ENCODE results near the gene ISL1.

The ISL1 gene

GRCh38 chr5:51384281-51384840 is 1.1 kb downstream of the ISL1 start:
- no peak overlapping the region for H3K4me3 ChIP-seq (ENCODE audit: low read length in 2 of 2)
- no peak overlapping the region for H2AK5ac ChIP-seq (ENCODE audit: low read depth, low read length)
- H4K8ac ChIP-seq (ENCODE audit: low read depth, low read length) = no peak overlapping the region
- H2BK15ac ChIP-seq (ENCODE audit: low read length) = no peak overlapping the region
- peak; percentile 6 for DNase-seq (ENCODE audit: low spot score)
- H2BK5ac ChIP-seq (ENCODE audit: low read length) = no peak overlapping the region
- H3K14ac ChIP-seq (ENCODE audit: low read length) = no peak overlapping the region
- no peak overlapping the region for H4K91ac ChIP-seq (ENCODE audit: low read depth, low read length, poor library complexity)
- no peak overlapping the region for H2BK12ac ChIP-seq (ENCODE audit: low read length)
- no peaks in the 10 kb centered on the region for H3K36me3 ChIP-seq (replicated peaks in 1 of 2; ENCODE audit: control insufficient read depth in 2 of 2, insufficient read depth in 2 of 2, low read length in 2 of 2)
- H2BK120ac ChIP-seq (ENCODE audit: low read depth, low read length) = no peak overlapping the region
- no peak overlapping the region for H3K4me2 ChIP-seq (ENCODE audit: insufficient read depth, low read length, poor library complexity, severe bottlenecking)
- peaks cover 21 to 98% (median 78%) of the 10 kb centered on the region in 3 experiments for H3K27me3 ChIP-seq (ENCODE audit: control insufficient read depth in 3 of 3, insufficient read depth in 3 of 3, low read depth in 1 of 3, low read length in 3 of 3)
- no peak overlapping the region for H3K27ac ChIP-seq (replicated peaks; ENCODE audit: low read length)
- H3K4me1 ChIP-seq (ENCODE audit: control insufficient read depth in 2 of 2, insufficient read depth in 1 of 2, low read depth in 1 of 2, low read length in 2 of 2) = peaks cover 3 to 6% of the 10 kb centered on the region in 2 donors
- H3K9ac ChIP-seq (ENCODE audit: low read depth, low read length, poor library complexity) = no peak overlapping the region
- no peak overlapping the region for H3K23ac ChIP-seq (ENCODE audit: low read depth, low read length, poor library complexity)
- no peak overlapping the region for H2AFZ ChIP-seq (ENCODE audit: low read length)
- no peak overlapping the region for H3K4ac ChIP-seq (ENCODE audit: low read length)
- H3K18ac ChIP-seq (ENCODE audit: low read length) = no peak overlapping the region
- H3K9me3 ChIP-seq (replicated peaks in 1 of 2; ENCODE audit: control insufficient read depth in 2 of 2, insufficient read depth in 1 of 2, low read depth in 1 of 2, low read length in 2 of 2) = peaks cover 0 to 4% of the 10 kb centered on the region in 2 donors
- no CpG with 5 or more reads among the region's 12 CpGs for WGBS, 2 donors (ENCODE audit: extremely low coverage in 2 of 2, insufficient read length in 2 of 2, insufficient replicate concordance in 1 of 2)
- H3K79me1 ChIP-seq (ENCODE audit: low read depth, low read length) = no peaks in the 10 kb centered on the region

- H2BK120ac ChIP-seq (ENCODE audit: low read depth, low read length) = no peak overlapping the region
- no peak for DNase-seq (ENCODE audit: low spot score)
- no peak overlapping the region for H3K9ac ChIP-seq (ENCODE audit: low read depth, low read length, poor library complexity)
- no CpG with 5 or more reads among the region's 5 CpGs for WGBS, 2 donors (ENCODE audit: extremely low coverage in 2 of 2, insufficient read length in 2 of 2, insufficient replicate concordance in 1 of 2)
- no peak overlapping the region for H2AFZ ChIP-seq (ENCODE audit: low read length)
- no peak overlapping the region for H2AK5ac ChIP-seq (ENCODE audit: low read depth, low read length)
- no peak overlapping the region for H3K27ac ChIP-seq (replicated peaks; ENCODE audit: low read length)
- H3K4me3 ChIP-seq (ENCODE audit: low read length in 2 of 2) = no peak overlapping the region
- H3K79me1 ChIP-seq (ENCODE audit: low read depth, low read length) = no peaks in the 10 kb centered on the region
- H3K36me3 ChIP-seq (replicated peaks in 1 of 2; ENCODE audit: control insufficient read depth in 2 of 2, insufficient read depth in 2 of 2, low read length in 2 of 2) = no peaks in the 10 kb centered on the region
- H3K18ac ChIP-seq (ENCODE audit: low read length) = no peak overlapping the region
- H4K8ac ChIP-seq (ENCODE audit: low read depth, low read length) = no peak overlapping the region
- no peak overlapping the region for H3K14ac ChIP-seq (ENCODE audit: low read length)
- no peak overlapping the region for H2BK15ac ChIP-seq (ENCODE audit: low read length)
- peaks cover 3 to 12% of the 10 kb centered on the region in 2 donors for H3K4me1 ChIP-seq (ENCODE audit: control insufficient read depth in 2 of 2, insufficient read depth in 1 of 2, low read depth in 1 of 2, low read length in 2 of 2)
- H3K23ac ChIP-seq (ENCODE audit: low read depth, low read length, poor library complexity) = no peak overlapping the region
- H3K9me3 ChIP-seq (replicated peaks in 1 of 2; ENCODE audit: control insufficient read depth in 2 of 2, insufficient read depth in 1 of 2, low read depth in 1 of 2, low read length in 2 of 2) = peaks cover 0 to 4% of the 10 kb centered on the region in 2 donors
- H3K4me2 ChIP-seq (ENCODE audit: insufficient read depth, low read length, poor library complexity, severe bottlenecking) = no peak overlapping the region
- no peak overlapping the region for H2BK12ac ChIP-seq (ENCODE audit: low read length)
- H3K4ac ChIP-seq (ENCODE audit: low read length) = no peak overlapping the region
- no peak overlapping the region for H2BK5ac ChIP-seq (ENCODE audit: low read length)
- peaks cover 28 to 98% (median 82%) of the 10 kb centered on the region in 3 experiments for H3K27me3 ChIP-seq (ENCODE audit: control insufficient read depth in 3 of 3, insufficient read depth in 3 of 3, low read depth in 1 of 3, low read length in 3 of 3)
- no peak overlapping the region for H4K91ac ChIP-seq (ENCODE audit: low read depth, low read length, poor library complexity)
Observed at GRCh38 chr5:51385216-51385615, 2.0 kb downstream of the ISL1 start.

GRCh38 chr5:51386916-51387883 is 4.0 kb downstream of the ISL1 start:
- no peak overlapping the region for H2BK120ac ChIP-seq (ENCODE audit: low read depth, low read length)
- no peak overlapping the region for H2AK5ac ChIP-seq (ENCODE audit: low read depth, low read length)
- DNase-seq (ENCODE audit: low spot score) = peak; percentile 23
- no peak overlapping the region for H2BK5ac ChIP-seq (ENCODE audit: low read length)
- H2AFZ ChIP-seq (ENCODE audit: low read length) = peak overlapping the region; percentile 18
- no peak overlapping the region for H3K4ac ChIP-seq (ENCODE audit: low read length)
- H3K27ac ChIP-seq (replicated peaks; ENCODE audit: low read length) = no peak overlapping the region
- no peak overlapping the region for H3K14ac ChIP-seq (ENCODE audit: low read length)
- no peak overlapping the region for H3K4me2 ChIP-seq (ENCODE audit: insufficient read depth, low read length, poor library complexity, severe bottlenecking)
- no peak overlapping the region for H3K4me3 ChIP-seq (ENCODE audit: low read length in 2 of 2)
- H3K23ac ChIP-seq (ENCODE audit: low read depth, low read length, poor library complexity) = peak overlapping the region; percentile 59
- peaks cover 3 to 12% of the 10 kb centered on the region in 2 donors for H3K4me1 ChIP-seq (ENCODE audit: control insufficient read depth in 2 of 2, insufficient read depth in 1 of 2, low read depth in 1 of 2, low read length in 2 of 2)
- no peak overlapping the region for H2BK12ac ChIP-seq (ENCODE audit: low read length)
- peak overlapping the region; percentile 39 for H3K9ac ChIP-seq (ENCODE audit: low read depth, low read length, poor library complexity)
- H3K18ac ChIP-seq (ENCODE audit: low read length) = no peak overlapping the region
- peaks cover 0 to 4% of the 10 kb centered on the region in 2 donors for H3K9me3 ChIP-seq (replicated peaks in 1 of 2; ENCODE audit: control insufficient read depth in 2 of 2, insufficient read depth in 1 of 2, low read depth in 1 of 2, low read length in 2 of 2)
- WGBS, 2 donors (ENCODE audit: extremely low coverage in 2 of 2, insufficient read length in 2 of 2, insufficient replicate concordance in 1 of 2) = no CpG with 5 or more reads among the region's 38 CpGs
- no peaks in the 10 kb centered on the region for H3K79me1 ChIP-seq (ENCODE audit: low read depth, low read length)
- H2BK15ac ChIP-seq (ENCODE audit: low read length) = no peak overlapping the region
- no peaks in the 10 kb centered on the region for H3K36me3 ChIP-seq (replicated peaks in 1 of 2; ENCODE audit: control insufficient read depth in 2 of 2, insufficient read depth in 2 of 2, low read length in 2 of 2)
- H4K8ac ChIP-seq (ENCODE audit: low read depth, low read length) = no peak overlapping the region
- peaks cover 27 to 98% (median 78%) of the 10 kb centered on the region in 3 experiments for H3K27me3 ChIP-seq (ENCODE audit: control insufficient read depth in 3 of 3, insufficient read depth in 3 of 3, low read depth in 1 of 3, low read length in 3 of 3)
- H4K91ac ChIP-seq (ENCODE audit: low read depth, low read length, poor library complexity) = no peak overlapping the region

GRCh38 chr5:51387884-51388275 is 4.6 kb downstream of the ISL1 start:
- no peak overlapping the region for H3K4ac ChIP-seq (ENCODE audit: low read length)
- no peak overlapping the region for H2BK5ac ChIP-seq (ENCODE audit: low read length)
- H3K23ac ChIP-seq (ENCODE audit: low read depth, low read length, poor library complexity) = peak overlapping the region; percentile 59
- no peak overlapping the region for H3K4me2 ChIP-seq (ENCODE audit: insufficient read depth, low read length, poor library complexity, severe bottlenecking)
- H3K79me1 ChIP-seq (ENCODE audit: low read depth, low read length) = no peaks in the 10 kb centered on the region
- H3K4me3 ChIP-seq (ENCODE audit: low read length in 2 of 2) = no peak overlapping the region
- peaks cover 27 to 98% (median 78%) of the 10 kb centered on the region in 3 experiments for H3K27me3 ChIP-seq (ENCODE audit: control insufficient read depth in 3 of 3, insufficient read depth in 3 of 3, low read depth in 1 of 3, low read length in 3 of 3)
- H3K9me3 ChIP-seq (replicated peaks in 1 of 2; ENCODE audit: control insufficient read depth in 2 of 2, insufficient read depth in 1 of 2, low read depth in 1 of 2, low read length in 2 of 2) = peaks cover 0 to 4% of the 10 kb centered on the region in 2 donors
- no peak overlapping the region for H2BK12ac ChIP-seq (ENCODE audit: low read length)
- H3K27ac ChIP-seq (replicated peaks; ENCODE audit: low read length) = no peak overlapping the region
- no peak overlapping the region for H4K8ac ChIP-seq (ENCODE audit: low read depth, low read length)
- H2BK15ac ChIP-seq (ENCODE audit: low read length) = no peak overlapping the region
- no peak overlapping the region for H3K14ac ChIP-seq (ENCODE audit: low read length)
- no peak overlapping the region for H2AFZ ChIP-seq (ENCODE audit: low read length)
- no peaks in the 10 kb centered on the region for H3K36me3 ChIP-seq (replicated peaks in 1 of 2; ENCODE audit: control insufficient read depth in 2 of 2, insufficient read depth in 2 of 2, low read length in 2 of 2)
- peak overlapping the region; percentile 39 for H3K9ac ChIP-seq (ENCODE audit: low read depth, low read length, poor library complexity)
- H3K18ac ChIP-seq (ENCODE audit: low read length) = no peak overlapping the region
- H2AK5ac ChIP-seq (ENCODE audit: low read depth, low read length) = no peak overlapping the region
- no peak for DNase-seq (ENCODE audit: low spot score)
- H2BK120ac ChIP-seq (ENCODE audit: low read depth, low read length) = no peak overlapping the region
- no peak overlapping the region for H4K91ac ChIP-seq (ENCODE audit: low read depth, low read length, poor library complexity)
- H3K4me1 ChIP-seq (ENCODE audit: control insufficient read depth in 2 of 2, insufficient read depth in 1 of 2, low read depth in 1 of 2, low read length in 2 of 2) = peaks cover 3 to 12% of the 10 kb centered on the region in 2 donors
- no CpG with 5 or more reads among the region's 10 CpGs for WGBS, 2 donors (ENCODE audit: extremely low coverage in 2 of 2, insufficient read length in 2 of 2, insufficient replicate concordance in 1 of 2)
